Right ventricle myocardium inferior (tissue), 1 donor: Measurements from ENCODE around the gene RHBDD2. TPM values are rescaled to one million over a fixed set of nuclear protein-coding genes. Genes with fewer than 3 reads are reported as not detected.
"Not testable (repeated sequence)": the region's sequence is repeated elsewhere in the genome, so short reads cannot be mapped to it uniquely, and the experiment has no call there.

Experiments used
- ATAC-seq: fragments of 200-7000 bp; cut with Tn5 transposase; one replicate; pipeline ENCODE4 v1.9.1; 2020; ENCODE audit warnings: mild to moderate bottlenecking, moderate library complexity
- DNase-seq: peaks from one replicate; pipeline ENCODE4 v3.0.0; 2021; ENCODE audit errors: missing footprints
- intact Hi-C: fragments of 100-400 bp; cut with DNase I; formaldehyde crosslinking; loops from one replicate; pipeline ENCODE4 v1.11.0; 2022
- total RNA-seq: library from RNA; stranded (reverse); fragmentation: NEBNext Ultra II Directional; extraction: Animal tissue kit (Norgen Biotek cat#: 25700); gene quantifications from one replicate; pipeline ENCODE4 v1.2.1, GENCODE V29; 2021
- donor health status: DM: no; HTN: yes; CAD: no; lungs with severe emphysema.

The RHBDD2 gene
- total RNA-seq, 1 donor from 2014 or later = 16.7 TPM

- ATAC-seq (peak; percentile 89), DNase-seq (no peak)
- intact Hi-C loops = no loop called here
Measured at GRCh38 chr7:75861636-75862035, 17.2 kb upstream of the RHBDD2 start.

GRCh38 chr7:75864251-75864650 lies 14.6 kb upstream of the RHBDD2 start:
- not testable (repeated sequence) for ATAC-seq

GRCh38 chr7:75866114-75866488 lies 12.7 kb upstream of the RHBDD2 start:
- intact Hi-C loops = loop anchor here (1.0 kb wide), 1 partner anchor 154 kb away; no protein-coding TSS in a partner anchor
- ATAC-seq = no peak
- no peak for DNase-seq

More at GRCh38 chr7:75864251-75864650, 14.6 kb upstream of the RHBDD2 start:
- DNase-seq, intact Hi-C loops: not testable (repeated sequence)

- ATAC-seq = peak; percentile 85
- intact Hi-C loops = loop anchor here (1.0 kb wide), 1 partner anchor 154 kb away; no protein-coding TSS in a partner anchor
Measured at GRCh38 chr7:75866489-75867389, 12.1 kb upstream of the RHBDD2 start.

GRCh38 chr7:75867390-75867717 lies 11.5 kb upstream of the RHBDD2 start:
- DNase-seq (no peak), ATAC-seq (no peak)
- intact Hi-C loops = no loop called here

More at GRCh38 chr7:75866489-75867389, 12.1 kb upstream of the RHBDD2 start:
- no peak for DNase-seq

- no peak for DNase-seq
- ATAC-seq = no peak
- intact Hi-C loops = no loop called here
Measured at GRCh38 chr7:75868153-75868552, 10.7 kb upstream of the RHBDD2 start.

- ATAC-seq (no peak), DNase-seq (no peak)
- intact Hi-C loops = loop anchor here (10.0 kb wide), 1 partner anchor 125 kb away; the partner anchor contains the start of gene TMEM120A
Measured at GRCh38 chr7:75869776-75870379, 9.0 kb upstream of the RHBDD2 start.

GRCh38 chr7:75870557-75871161 lies 8.2 kb upstream of the RHBDD2 start:
- ATAC-seq (no peak), DNase-seq (no peak)
- intact Hi-C loops = loop anchor here (10.0 kb wide), 1 partner anchor 124 kb away; the partner anchor contains the start of gene TMEM120A

GRCh38 chr7:75872073-75872782 lies 6.6 kb upstream of the RHBDD2 start:
- DNase-seq (no peak), ATAC-seq (peak; percentile 71)
- intact Hi-C loops = loop anchor here (10.0 kb wide), 1 partner anchor 123 kb away; the partner anchor contains the start of gene TMEM120A

- not testable (repeated sequence) for ATAC-seq, DNase-seq
- intact Hi-C loops = loop anchor here (10.0 kb wide), 1 partner anchor 121 kb away; the partner anchor contains the start of gene TMEM120A
Measured at GRCh38 chr7:75874180-75874579, 4.7 kb upstream of the RHBDD2 start.

GRCh38 chr7:75875113-75876080 lies 3.4 kb upstream of the RHBDD2 start:
- intact Hi-C loops = loop anchor here (10.0 kb wide), 1 partner anchor 119 kb away; the partner anchor contains the start of gene TMEM120A
- ATAC-seq (no peak), DNase-seq (no peak)

- intact Hi-C loops = loop anchor here (10.0 kb wide), 1 partner anchor 118 kb away; the partner anchor contains the start of gene TMEM120A
Measured at GRCh38 chr7:75876126-75876881, 2.5 kb upstream of the RHBDD2 start.

GRCh38 chr7:75878312-75878768 lies 494 bp upstream of the RHBDD2 start:
- ATAC-seq (peak; percentile 24), DNase-seq (no peak)
- intact Hi-C loops = loop anchor here (2.0 to 10.0 kb wide), 3 partner anchors 36 to 116 kb away; partner anchors contain the start of genes POR and TMEM120A

More at GRCh38 chr7:75876126-75876881, 2.5 kb upstream of the RHBDD2 start:
- no peak for DNase-seq
- ATAC-seq = no peak

- intact Hi-C loops = loop anchor here (2.0 to 10.0 kb wide), 3 partner anchors 35 to 115 kb away; partner anchors contain the start of genes POR and TMEM120A
- ATAC-seq = no peak
- DNase-seq = no peak
Measured at GRCh38 chr7:75879771-75880184, 944 bp downstream of the RHBDD2 start.

GRCh38 chr7:75880242-75880641 lies 1.4 kb downstream of the RHBDD2 start:
- DNase-seq (no peak), ATAC-seq (no peak)
- intact Hi-C loops = no loop called here

GRCh38 chr7:75881436-75882095 lies 2.7 kb downstream of the RHBDD2 start:
- intact Hi-C loops = no loop called here
- DNase-seq (no peak), ATAC-seq (no peak)
